Measurements from ENCODE around the gene SIVA1.

SIVA1 gene

DNA sequence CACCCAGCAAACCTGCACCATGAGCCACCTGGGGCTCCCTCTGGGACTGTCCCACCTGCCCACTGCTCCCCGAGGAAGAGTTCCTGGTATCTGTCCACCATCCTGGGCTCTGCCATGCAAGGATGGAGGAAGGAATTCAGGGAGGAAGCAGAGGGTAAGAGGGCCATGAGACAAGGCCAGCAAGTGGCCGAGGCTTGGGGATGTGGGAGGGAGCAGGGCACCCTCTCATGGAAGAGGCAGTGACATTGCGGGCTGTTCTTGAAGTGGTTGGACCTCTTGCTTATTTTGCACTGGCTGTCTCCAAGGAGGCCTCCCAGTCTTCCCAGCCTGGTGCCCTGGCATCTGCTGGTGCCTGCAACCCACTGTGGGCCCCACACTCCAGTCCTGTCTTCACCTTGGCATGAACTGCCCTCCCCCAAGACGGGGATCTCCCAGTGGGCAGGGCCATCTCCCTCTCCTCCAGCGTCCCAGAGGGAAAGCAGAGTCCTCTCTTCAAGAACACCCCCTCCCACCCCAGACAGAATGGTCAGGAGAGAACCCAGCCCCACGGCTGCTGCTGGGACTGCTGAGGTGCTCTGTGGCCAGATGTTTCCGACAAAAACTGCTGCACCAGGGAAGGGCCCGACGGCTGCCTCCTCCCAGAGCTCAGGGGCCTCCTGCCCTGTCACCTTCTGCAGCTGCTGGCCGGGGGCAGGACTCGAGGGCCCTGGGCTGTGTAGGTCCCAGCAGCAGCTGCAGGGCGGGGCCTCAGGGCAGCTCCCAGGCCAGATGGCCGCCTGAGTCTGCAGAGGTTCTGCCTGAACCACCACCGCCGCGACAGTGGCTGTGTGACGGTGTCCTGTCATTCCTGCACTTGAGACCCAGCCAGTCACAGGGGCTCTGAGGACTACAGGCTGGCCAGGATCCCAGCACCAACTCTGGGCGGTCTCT is 44.4 kb downstream of the SIVA1 start:
- no peak for DNase-seq (ENCODE audit: low read depth)

- no peak for DNase-seq (ENCODE audit: low read depth)
Measured at GRCh38 chr14:104798300-104799243, 45.6 kb downstream of the SIVA1 start.

DNA sequence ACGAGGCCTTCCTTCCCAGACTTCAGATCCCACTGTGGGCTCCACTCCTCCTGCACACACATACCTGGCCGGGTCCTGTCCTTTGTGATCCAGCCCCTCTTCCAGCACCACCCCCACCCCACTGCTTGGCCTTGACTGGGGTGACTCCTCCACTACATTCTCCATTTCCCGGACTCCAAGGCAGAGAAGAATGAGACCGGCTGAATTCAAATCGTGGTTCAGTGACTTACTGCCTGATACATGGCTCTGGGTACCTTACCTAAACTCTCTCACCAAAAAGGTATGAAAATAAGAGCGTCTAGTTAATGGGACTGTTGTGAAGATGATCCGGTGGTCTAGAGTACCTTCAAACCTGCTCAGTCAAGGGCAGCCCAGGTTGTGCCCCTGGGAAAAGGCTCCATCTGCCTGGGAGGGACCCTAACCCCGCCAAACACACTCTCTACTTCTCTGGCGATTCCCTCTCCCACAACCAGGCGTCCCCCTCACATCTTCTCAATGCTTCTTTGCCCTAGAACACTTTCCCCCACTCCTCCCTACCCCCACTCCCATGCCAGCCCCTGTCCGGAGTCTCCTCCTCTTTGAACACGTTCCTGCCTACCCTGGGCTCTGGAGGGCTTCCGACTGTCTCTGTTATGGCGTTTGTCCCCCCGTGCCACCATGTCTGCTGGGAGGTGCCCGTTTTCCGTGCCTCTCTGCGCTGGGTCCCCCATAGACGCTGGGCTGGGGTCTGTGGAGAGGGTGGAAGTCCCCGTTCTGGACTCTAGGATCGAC is 46.5 kb downstream of the SIVA1 start:
- DNase-seq (ENCODE audit: low read depth): no peak

- peak; percentile 74 for DNase-seq (ENCODE audit: low read depth)
Measured at GRCh38 chr14:104800015-104800770, 47.2 kb downstream of the SIVA1 start.

DNA sequence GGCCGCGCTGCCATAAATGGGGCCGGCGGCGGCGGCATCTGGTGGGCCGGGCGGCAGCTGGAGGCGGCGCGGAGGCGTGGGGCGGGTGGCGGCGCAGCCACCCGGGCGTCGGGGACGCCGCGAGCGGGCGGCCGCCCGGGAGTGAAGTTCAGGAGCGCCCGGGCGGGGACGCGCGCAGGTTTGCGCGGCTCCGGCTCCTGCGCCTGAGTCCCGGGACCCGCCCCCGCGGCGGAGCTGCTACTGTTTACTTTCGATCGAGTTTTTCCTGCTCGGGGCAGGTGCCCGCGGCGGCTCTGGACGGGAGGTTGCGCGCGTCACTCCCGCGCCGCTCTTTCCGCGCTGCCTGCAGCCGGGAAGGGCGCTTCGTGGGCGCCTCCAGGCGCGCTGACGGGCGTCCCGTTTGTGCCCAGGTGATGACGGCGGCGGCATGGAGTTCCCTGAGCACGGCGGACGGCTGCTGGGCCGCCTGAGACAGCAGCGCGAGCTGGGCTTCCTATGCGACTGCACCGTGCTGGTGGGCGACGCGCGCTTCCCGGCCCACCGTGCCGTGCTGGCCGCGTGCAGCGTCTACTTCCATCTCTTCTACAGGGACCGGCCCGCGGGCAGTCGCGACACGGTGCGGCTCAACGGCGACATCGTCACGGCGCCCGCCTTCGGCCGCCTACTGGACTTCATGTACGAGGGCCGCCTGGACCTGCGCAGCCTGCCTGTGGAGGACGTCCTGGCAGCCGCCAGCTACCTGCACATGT is 48.0 kb downstream of the SIVA1 start, which contains the start of gene ZBTB42:
TSS of gene ZBTB42 (plus strand) at position 331 of the 749 bp plus-strand sequence. CDS start at position 428, 97 bp downstream.
- DNase-seq (ENCODE audit: low read depth): peak; percentile 59

DNA sequence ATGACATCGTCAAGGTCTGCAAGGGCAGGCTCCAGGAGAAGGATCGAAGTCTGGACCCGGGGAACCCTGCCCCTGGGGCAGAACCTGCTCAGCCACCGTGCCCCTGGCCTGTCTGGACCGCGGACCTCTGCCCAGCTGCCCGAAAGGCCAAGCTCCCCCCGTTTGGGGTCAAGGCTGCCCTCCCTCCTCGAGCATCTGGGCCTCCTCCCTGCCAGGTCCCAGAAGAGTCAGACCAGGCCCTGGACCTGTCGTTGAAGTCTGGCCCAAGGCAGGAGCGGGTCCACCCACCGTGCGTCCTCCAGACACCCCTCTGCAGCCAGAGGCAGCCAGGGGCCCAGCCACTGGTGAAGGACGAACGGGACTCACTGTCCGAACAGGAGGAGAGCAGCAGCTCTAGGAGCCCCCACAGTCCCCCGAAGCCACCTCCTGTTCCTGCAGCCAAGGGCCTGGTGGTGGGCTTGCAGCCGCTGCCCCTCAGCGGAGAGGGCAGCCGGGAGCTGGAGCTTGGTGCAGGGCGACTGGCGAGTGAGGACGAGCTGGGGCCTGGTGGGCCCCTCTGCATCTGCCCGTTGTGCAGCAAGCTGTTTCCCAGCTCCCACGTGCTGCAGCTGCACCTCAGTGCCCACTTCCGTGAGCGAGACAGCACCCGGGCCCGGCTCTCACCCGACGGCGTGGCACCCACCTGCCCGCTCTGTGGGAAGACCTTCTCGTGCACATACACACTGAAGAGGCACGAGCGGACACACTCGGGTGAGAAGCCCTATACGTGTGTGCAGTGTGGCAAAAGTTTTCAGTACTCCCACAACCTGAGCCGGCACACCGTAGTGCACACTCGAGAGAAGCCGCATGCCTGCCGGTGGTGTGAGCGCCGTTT is 48.8 kb downstream of the SIVA1 start:
- DNase-seq (ENCODE audit: low read depth): no peak

- DNase-seq (ENCODE audit: low read depth): no peak
Measured at GRCh38 chr14:104802394-104803184, 49.6 kb downstream of the SIVA1 start.

DNA sequence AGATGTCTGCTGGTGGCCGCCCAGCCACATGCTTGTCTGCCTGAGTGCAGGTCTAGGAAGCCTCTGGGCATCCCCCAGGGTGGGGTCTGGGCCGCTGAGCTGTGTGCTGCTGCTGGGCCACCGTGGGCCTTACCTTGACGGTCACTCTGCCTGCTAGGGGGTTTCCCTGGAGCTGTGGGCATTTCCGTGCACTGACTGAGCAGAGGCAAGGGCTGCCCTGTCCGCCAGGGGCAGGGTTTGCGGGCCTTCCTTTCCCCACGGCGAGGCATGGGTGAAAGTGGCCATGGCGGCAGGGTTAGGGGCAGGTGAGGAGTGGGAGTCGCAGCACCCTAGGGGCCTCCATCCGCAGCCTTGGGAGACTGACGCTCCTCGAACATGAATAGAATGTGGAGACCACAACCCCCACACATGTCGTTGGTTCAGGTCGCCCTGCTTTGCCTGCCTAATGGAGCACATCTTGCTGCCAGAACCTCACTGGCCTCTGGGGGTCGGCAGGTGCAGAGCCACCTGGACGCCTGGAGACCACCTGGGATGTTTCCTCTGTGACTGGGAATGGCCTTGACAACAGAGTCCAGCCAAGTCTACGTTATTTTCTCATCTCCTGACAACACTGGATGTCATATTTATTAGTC is 50.4 kb downstream of the SIVA1 start:
- DNase-seq (ENCODE audit: low read depth): no peak

- no peak for DNase-seq (ENCODE audit: low read depth)
Measured at GRCh38 chr14:104803912-104804410, 51.0 kb downstream of the SIVA1 start.

GRCh38 chr14:104804481-104805325 is 51.8 kb downstream of the SIVA1 start:
- DNase-seq (ENCODE audit: low read depth): no peak

DNA sequence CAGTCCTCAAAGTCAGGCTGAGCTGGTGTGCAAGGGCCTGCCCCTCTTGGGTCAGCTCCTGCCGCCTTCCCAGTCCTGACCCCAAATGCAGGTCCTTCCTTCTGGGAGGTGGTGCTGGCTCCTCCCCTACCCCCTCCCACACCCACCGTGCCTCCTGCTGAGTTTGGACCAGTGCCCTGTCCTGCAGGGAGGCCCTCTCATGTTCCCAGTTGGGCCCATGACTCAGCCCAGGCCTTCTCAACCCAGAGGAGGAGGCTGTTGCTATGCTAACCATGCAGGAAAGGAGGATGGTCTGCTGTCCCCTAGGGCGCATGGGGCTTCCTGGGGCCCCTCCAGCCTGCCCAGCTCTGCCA is 52.4 kb downstream of the SIVA1 start:
- DNase-seq (ENCODE audit: low read depth): no peak

- DNase-seq (ENCODE audit: low read depth): no peak
Measured at GRCh38 chr14:104805941-104806624, 53.1 kb downstream of the SIVA1 start.

- no peak for DNase-seq (ENCODE audit: low read depth)
Measured at GRCh38 chr14:104806625-104807465, 53.9 kb downstream of the SIVA1 start.

- DNase-seq (ENCODE audit: low read depth): no peak
Measured at GRCh38 chr14:104808456-104808855, 55.5 kb downstream of the SIVA1 start.

All from activated T-cell treated with anti-CD3 and anti-CD28 coated beads for 48 hours (primary cell).